B cell (primary cell): ENCODE data around the gene GPR160. TPM values are rescaled to one million over a fixed set of nuclear protein-coding genes. Genes with fewer than 3 reads are reported as not detected.

ENCODE experiments used
- ATAC-seq: fragments of 200-7000 bp; cut with Tn5 transposase; one replicate; pipeline ENCODE4 v1.10.0; 2021; ENCODE audit warnings: low read depth, mild to moderate bottlenecking, moderate number of reproducible peaks, moderate library complexity
- CTCF ChIA-PET: fragments of 350-600 bp; sonication (Branson Sonifier 250); formaldehyde crosslinking; loops from one replicate; lab custom pipeline; 2021; ENCODE audit warnings: antibody characterized with exemption, inconsistent platforms; lab: Charles Lee
- POLR2A ChIA-PET: fragments of 350-600 bp; sonication (Branson Sonifier 250); formaldehyde crosslinking; loops from one replicate; lab custom pipeline; 2021; ENCODE audit warnings: antibody characterized with exemption; lab: Charles Lee
- DNase-seq: peaks from one replicate; pipeline ENCODE4 v3.0.0; 2013
- H2AFZ ChIP-seq: 2 replicates; pipeline ENCODE4 v1.6.1; 2012; ENCODE audit warnings: mild to moderate bottlenecking, low read depth, low read length; ENCODE audit not compliant: insufficient read depth, poor library complexity, severe bottlenecking
- H3K27ac ChIP-seq, 2 donors: 1 replicate in 1 of 2; 2 replicates in 1 of 2; pipeline ENCODE4 v1.5.1; 2012 to 2013; ENCODE audit warnings: low read length in 2 of 2, mild to moderate bottlenecking in 2 of 2, moderate library complexity in 1 of 2
- H3K27me3 ChIP-seq, 4 experiments: fragments of 200-600 bp in 1 of 4; sonication (generic) in 1 of 4; replicated peaks in 1 of 4; 1 replicate in 2 of 4; 2 replicates in 2 of 4; pipeline versions ENCODE4 v1.6.1 to v1.7.0; 2013 to 2016; ENCODE audit warnings: low read length in 3 of 4, mild to moderate bottlenecking in 2 of 4, mixed read lengths in 1 of 4, moderate library complexity in 1 of 4; ENCODE audit not compliant: insufficient read depth in 4 of 4, control insufficient read depth in 3 of 4; ENCODE audit errors: control extremely low read depth in 1 of 4
- H3K36me3 ChIP-seq, 2 experiments: replicated peaks in 1 of 2; 1 replicate in 1 of 2; 2 replicates in 1 of 2; pipeline versions ENCODE4 v1.6.1 to v1.7.1; 2013; ENCODE audit warnings: low read length in 1 of 2; ENCODE audit not compliant: insufficient read depth in 2 of 2, control insufficient read depth in 1 of 2; ENCODE audit errors: control extremely low read depth in 1 of 2, extremely low read depth in 1 of 2
- H3K4me1 ChIP-seq, 2 donors: fragments of 200-600 bp in 1 of 2; sonication (generic) in 1 of 2; 1 replicate in 1 of 2; 2 replicates in 1 of 2; pipeline versions ENCODE4 v1.5.1 to v1.6.1; 2013 to 2017; ENCODE audit warnings: low read length in 2 of 2; ENCODE audit not compliant: control insufficient read depth in 2 of 2, insufficient read depth in 2 of 2
- H3K4me2 ChIP-seq: replicated peaks from 2 replicates; pipeline ENCODE3; 2012; ENCODE audit warnings: mild to moderate bottlenecking, low read depth, low read length; ENCODE audit not compliant: poor library complexity, severe bottlenecking
- H3K4me3 ChIP-seq, 5 experiments: fragments of 200-600 bp in 1 of 5; sonication (generic) in 1 of 5; 1 replicate in 3 of 5; 2 replicates in 2 of 5; pipeline versions ENCODE4 v1.5.1 to v1.7.0; 2011 to 2016; ENCODE audit warnings: low read length in 4 of 5, mild to moderate bottlenecking in 4 of 5, low read depth in 2 of 5, control low read depth in 1 of 5, moderate library complexity in 1 of 5; ENCODE audit not compliant: insufficient read depth in 1 of 5; ENCODE audit errors: control extremely low read depth in 1 of 5, extremely low read depth in 1 of 5
- H3K79me2 ChIP-seq: fragments of 200-600 bp; sonication (generic); one replicate; pipeline ENCODE4 v1.6.0; 2016; ENCODE audit warnings: low read length; ENCODE audit not compliant: control insufficient read depth, insufficient read depth
- H3K9ac ChIP-seq: fragments of 200-600 bp; sonication (generic); 2 replicates; pipeline ENCODE4 v1.6.1; 2017; ENCODE audit warnings: mild to moderate bottlenecking, low read length, moderate library complexity
- H3K9me3 ChIP-seq, 3 donors: one replicate each; pipeline versions ENCODE4 v1.6.1 to v1.7.1; 2013; ENCODE audit warnings: low read length in 2 of 3; ENCODE audit not compliant: control insufficient read depth in 2 of 3, insufficient read depth in 1 of 3; ENCODE audit errors: control extremely low read depth in 1 of 3
- H4K20me1 ChIP-seq: 2 replicates; pipeline ENCODE4 v1.6.0; 2012; ENCODE audit warnings: mild to moderate bottlenecking, low read length; ENCODE audit not compliant: insufficient read depth, control insufficient read depth, poor library complexity, severe bottlenecking
- H3K27ac Mint-ChIP-seq: one replicate; pipeline ENCODE4 v1.8.0; 2021; ENCODE audit warnings: mixed read lengths
- H3K27me3 Mint-ChIP-seq: one replicate; pipeline ENCODE4 v1.8.0; 2021; ENCODE audit warnings: mixed read lengths
- H3K4me1 Mint-ChIP-seq: one replicate; pipeline ENCODE4 v1.8.0; 2021; ENCODE audit warnings: mixed read lengths
- H3K4me3 Mint-ChIP-seq: one replicate; pipeline ENCODE4 v1.8.0; 2021; ENCODE audit warnings: mixed read lengths
- H3K9me3 Mint-ChIP-seq: one replicate; pipeline ENCODE4 v1.8.0; 2022; ENCODE audit warnings: mixed read lengths; ENCODE audit not compliant: insufficient read depth
- CTCF ChIP-seq: fragments of 200-600 bp; IDR thresholded peaks from one replicate; pipeline ENCODE4 v1.8.0; 2022; ENCODE audit warnings: antibody characterized with exemption, mild to moderate bottlenecking
- EZH2 ChIP-seq: IDR thresholded peaks from 2 replicates; pipeline ENCODE4 v1.6.1; 2012; ENCODE audit warnings: borderline replicate concordance, low read depth, mild to moderate bottlenecking, moderate library complexity, low read length; ENCODE audit not compliant: insufficient read depth, poor library complexity, severe bottlenecking
- WGBS: methylation state at CpG from one replicate; pipeline ENCODE4 v1.1.5; 2013; ENCODE audit warnings: missing lambda C conversion rate; ENCODE audit not compliant: insufficient coverage; 5-methylcytosine and 5-hydroxymethylcytosine counted together
- intact Hi-C: fragments of 100-400 bp; cut with micrococcal nuclease; formaldehyde crosslinking; loops from one replicate; pipeline ENCODE4 v1.10.0; 2022
- polyA plus RNA-seq: library from polyadenylated mRNA; depleted of rRNA; stranded (reverse); fragments of >200 nt; gene quantifications from 2 replicates; pipeline ENCODE4 v1.2.3, GENCODE V29; 2012
- total RNA-seq, 2 donors: library from RNA; stranded (reverse); fragments of 120-200 nt in 1 of 2; gene quantifications; 1 replicate in 1 of 2; 2 replicates in 1 of 2; pipeline versions ENCODE4 v1.2.3 to v1.2.4, GENCODE V29; 2013 to 2022

Gene GPR160
- total and polyA plus RNA-seq, 2 donors (not counting 1 experiment from before 2014, with no cell fraction given): 17.4 to 17.5 TPM

DNA sequence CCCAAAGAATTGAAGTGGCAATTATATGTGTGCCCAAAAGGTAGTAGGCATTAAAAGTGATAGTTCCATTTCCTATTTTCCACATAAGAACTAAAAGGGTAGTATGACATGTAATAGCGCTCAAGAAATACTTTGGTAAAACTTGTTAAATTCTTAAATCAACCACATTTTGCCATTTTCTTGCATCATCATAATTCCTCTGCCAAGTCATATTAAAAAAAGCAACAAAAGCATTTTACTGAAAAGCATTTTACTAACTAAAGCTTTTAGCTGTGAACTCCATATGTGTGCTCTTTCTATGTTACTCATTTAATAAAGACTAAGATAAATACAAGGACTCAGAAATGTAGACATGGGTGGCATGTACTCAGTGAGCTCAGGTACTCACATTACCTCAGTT lies 70.1 kb downstream of the GPR160 start:
- TF ChIP-seq CTCF (no peak), EZH2 (no peak)
- no peaks in the 10 kb centered on the region for H3K27me3 ChIP-seq
- POLR2A ChIA-PET: no interaction called here
- no peak overlapping the region for H3K27ac Mint-ChIP-seq
- no peak overlapping the region for H3K27ac ChIP-seq
- intact Hi-C loops: no loop called here
- H3K9me3 Mint-ChIP-seq: no peaks in the 10 kb centered on the region
- H2AFZ ChIP-seq: no peak overlapping the region
- no peak overlapping the region for H3K4me3 ChIP-seq
- no peaks in the 10 kb centered on the region for H3K4me1 ChIP-seq
- CTCF ChIA-PET: no interaction called here
- no peaks in the 10 kb centered on the region for H3K27me3 Mint-ChIP-seq
- no peak overlapping the region for H3K4me3 Mint-ChIP-seq
- H3K9ac ChIP-seq: no peak overlapping the region
- no peak for DNase-seq
- H3K9me3 ChIP-seq: no peaks in the 10 kb centered on the region
- no peak for ATAC-seq
- peaks cover 5% of the 10 kb centered on the region for H4K20me1 ChIP-seq
- H3K4me1 Mint-ChIP-seq: peaks cover 7% of the 10 kb centered on the region
- peaks cover 11% of the 10 kb centered on the region for H3K79me2 ChIP-seq
- no CpG with 5 or more reads among the region's 1 CpG for WGBS
- no peak overlapping the region for H3K4me2 ChIP-seq
- H3K36me3 ChIP-seq: peaks cover 22 to 61% of the 10 kb centered on the region in 2 experiments

DNA sequence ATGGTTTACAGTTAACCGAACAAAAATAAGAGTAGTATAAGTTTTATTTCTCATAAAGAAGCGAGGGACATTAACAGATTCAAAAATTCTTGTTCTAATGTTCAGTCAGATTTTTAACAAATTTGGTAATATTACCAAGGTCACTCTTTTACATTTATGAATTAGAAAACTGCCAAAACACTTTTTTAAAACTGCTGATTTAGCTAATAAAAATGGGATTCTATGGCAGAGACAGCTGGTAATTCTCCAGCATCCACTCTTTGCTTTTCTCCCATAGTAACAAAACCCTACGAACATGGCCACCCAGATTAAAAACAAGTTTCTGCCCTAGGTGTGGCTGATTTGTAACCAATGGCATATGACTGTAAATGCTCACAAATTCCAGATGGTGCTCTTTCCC lies 71.2 kb downstream of the GPR160 start:
- ChIA-PET POLR2A (no interaction called here), CTCF (no interaction called here)
- Mint-ChIP-seq H3K27me3 (no peaks in the 10 kb centered on the region), H3K4me3 (no peak overlapping the region), H3K4me1 (peaks cover 7% of the 10 kb centered on the region), H3K27ac (peak overlapping the region; percentile 41), H3K9me3 (no peaks in the 10 kb centered on the region)
- H3K4me2 ChIP-seq: no peak overlapping the region
- H3K36me3 ChIP-seq: peaks cover 25 to 64% of the 10 kb centered on the region in 2 experiments
- TF ChIP-seq CTCF: no peak
- no peak for TF ChIP-seq EZH2
- peaks cover 11% of the 10 kb centered on the region for H3K79me2 ChIP-seq
- intact Hi-C loops: no loop called here
- H3K4me1 ChIP-seq: no peaks in the 10 kb centered on the region
- no CpG with 5 or more reads among the region's 3 CpGs for WGBS
- no peak overlapping the region for H3K4me3 ChIP-seq
- ATAC-seq (no peak), DNase-seq (no peak)
- H3K9ac ChIP-seq: no peak overlapping the region
- H3K9me3 ChIP-seq: no peaks in the 10 kb centered on the region
- peaks cover 5% of the 10 kb centered on the region for H4K20me1 ChIP-seq
- no peak overlapping the region for H2AFZ ChIP-seq
- no peaks in the 10 kb centered on the region for H3K27me3 ChIP-seq
- no peak overlapping the region for H3K27ac ChIP-seq
